NCI-H1048 (cell line): ENCODE data around the gene HLA-DRB5.
"Not testable (repeated sequence)": the region's sequence is repeated elsewhere in the genome, so short reads cannot be mapped to it uniquely, and the experiment has no call there.

Experiments
- DNase-seq: peaks from one replicate; lab custom pipeline; 2025; lab: John Stamatoyannopoulos, UW

Gene HLA-DRB5

DNA sequence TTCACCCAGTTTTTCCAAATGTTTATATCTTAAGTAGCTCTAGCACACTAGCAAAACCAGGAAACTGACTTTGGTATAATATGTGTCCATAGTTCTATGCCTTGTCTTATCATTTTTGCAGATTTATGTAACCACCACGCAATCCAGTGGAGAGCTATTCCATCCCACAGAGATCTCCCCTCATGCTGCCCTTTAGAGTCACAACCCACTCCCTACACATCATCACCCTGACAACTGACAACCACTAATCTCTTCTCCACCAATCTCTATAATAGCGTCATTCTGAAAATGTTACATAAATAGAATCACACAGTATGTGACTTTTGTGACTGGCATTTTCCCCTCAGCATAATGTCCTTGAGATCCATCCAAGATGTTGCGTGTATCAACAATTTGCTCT lies 29.1 kb downstream of the HLA-DRB5 start:
- no peak for DNase-seq

DNA sequence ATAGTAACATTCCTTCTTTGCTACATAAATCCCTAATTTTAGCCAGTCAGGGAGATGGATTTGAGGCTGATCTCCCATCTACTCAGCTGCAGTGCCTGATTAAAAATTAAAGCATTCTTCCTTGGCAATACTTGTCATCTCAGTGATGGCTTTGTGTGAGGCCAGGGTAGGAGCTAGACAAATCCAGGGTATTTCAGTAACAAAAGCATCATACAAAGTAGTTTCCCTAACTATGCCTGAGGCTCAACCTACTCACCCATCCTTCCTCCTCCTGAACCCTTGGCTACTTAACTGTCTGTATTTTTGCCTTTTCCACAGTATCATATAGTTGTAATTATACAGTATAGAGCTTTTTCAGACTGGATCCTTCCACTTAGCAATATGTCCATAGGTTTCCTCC lies 37.7 kb downstream of the HLA-DRB5 start:
- DNase-seq, result no peak

DNA sequence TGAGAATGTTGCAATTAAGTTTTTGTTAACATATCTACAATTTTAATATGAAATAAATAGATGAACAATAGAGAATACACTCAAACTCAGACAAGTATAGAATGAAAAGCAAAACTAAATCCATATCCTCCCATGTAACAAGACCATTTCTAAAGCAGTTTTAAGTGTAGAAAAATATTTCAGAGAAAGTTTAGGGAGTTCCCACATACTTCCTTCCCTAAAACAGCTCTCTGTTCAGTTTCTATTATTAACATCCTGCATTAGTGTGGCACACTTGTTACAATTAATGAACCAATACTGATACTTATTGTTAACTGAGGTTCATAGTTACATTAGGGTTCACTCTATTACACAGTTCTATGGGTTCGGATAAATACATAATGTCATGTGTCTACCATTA lies 38.4 kb downstream of the HLA-DRB5 start:
- no peak for DNase-seq

DNA sequence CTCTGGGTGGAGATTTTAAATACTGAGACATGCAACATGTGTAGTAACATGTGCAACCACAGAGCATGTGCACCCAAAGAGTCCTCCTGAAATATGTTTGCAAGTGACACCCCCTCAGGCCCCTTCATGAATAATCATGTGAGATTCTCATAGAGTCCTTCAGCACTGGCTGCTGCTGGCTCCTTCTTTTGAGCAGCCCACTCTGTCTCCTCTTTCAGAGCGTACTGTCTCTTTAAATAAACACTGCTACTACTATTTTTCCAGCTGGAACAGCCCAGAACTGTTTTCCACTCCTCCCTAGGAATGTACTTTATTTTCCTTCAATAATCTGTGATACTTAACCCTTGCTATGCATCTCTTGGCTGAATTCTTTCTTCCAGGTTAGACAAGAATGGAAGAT lies 42.0 kb downstream of the HLA-DRB5 start:
- DNase-seq, result no peak

DNA sequence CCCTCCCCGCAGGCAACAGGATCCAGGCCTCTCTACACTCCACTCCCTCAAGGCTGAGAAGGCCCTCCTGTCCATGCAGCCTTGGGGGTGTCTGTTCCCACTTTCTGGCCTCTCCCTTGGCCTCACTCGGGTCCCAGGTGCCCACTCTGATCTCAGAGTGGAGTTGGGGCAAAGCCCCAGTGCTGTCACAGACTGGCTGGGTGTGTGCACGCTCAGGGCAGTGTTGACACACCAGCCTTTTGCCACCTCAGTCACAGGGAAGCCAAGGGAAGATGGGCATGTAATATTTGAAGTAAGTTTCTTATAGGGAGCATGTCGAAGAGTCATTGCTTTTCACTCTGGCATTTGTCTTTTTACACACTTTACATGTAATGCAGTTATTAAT lies 45.5 kb downstream of the HLA-DRB5 start:
- DNase-seq, result no peak

DNA sequence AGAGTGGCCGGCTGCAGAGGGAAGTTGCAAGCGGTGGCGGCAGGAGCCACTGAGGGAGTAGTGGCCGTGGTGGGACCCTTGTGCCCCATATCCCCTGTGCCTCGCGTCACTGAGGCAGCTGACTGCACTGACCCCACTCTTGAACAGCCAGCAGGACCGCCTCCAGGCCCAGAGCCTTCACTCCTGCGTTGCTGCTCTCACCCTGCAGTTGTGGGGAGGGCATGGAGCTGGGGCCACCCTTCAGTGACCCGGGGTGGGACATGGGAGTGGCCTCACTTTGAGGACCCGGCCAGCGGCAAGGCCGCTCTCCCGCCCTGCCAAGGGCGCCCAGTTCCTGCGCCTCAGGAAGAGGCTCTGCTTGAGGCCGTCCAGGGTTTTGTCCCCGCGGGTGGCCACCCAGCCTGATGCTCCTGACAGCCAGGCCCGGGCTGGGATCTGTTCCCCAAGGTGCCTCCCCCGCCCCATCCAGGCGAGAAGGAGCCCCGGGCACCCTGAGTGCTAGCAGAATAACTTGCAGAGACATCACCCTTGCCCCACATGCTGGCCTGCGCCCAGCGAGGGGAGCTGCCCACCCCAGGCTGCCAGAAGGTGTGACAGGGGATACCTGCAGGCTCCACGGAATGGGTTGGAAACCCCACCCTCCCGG lies 46.0 kb downstream of the HLA-DRB5 start:
- no peak for DNase-seq

DNA sequence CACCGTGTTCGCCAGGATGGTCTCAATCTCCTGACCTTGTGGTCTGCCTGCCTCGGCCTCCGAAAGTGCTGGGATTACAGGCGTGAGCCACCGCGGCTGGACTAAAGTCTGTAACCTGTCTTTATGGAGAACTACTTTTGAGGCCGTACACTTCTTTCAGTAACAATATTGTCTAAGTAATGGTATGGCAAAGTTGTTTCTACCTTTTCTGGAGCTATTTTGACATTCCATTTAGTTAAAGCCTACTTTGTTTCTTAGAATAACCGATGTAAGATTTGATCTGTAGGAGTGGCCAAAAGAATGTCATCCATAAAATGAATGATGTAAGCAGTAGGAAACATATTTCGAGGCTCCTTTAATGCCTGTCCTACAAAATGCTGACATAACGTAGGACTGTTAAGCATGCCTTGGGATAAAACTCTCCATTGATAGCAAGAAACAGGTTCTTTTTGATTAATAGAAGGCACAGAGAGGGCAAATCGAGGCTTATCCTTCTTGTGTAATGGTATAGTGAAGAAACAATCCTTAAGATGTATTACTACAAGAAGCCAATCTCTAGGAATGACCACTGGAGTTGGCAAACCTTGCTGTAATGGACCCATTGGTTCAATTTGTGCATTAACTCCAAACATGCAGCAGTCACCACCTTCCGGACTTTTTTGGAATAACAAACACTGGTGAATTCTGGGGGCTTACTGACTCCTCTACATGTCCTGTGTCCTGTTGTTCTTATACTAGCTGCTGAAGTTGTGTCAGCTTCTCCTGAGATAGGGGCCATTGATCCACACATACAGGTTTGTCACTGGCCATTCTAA lies 54.5 kb downstream of the HLA-DRB5 start:
- DNase-seq, result no peak

DNA sequence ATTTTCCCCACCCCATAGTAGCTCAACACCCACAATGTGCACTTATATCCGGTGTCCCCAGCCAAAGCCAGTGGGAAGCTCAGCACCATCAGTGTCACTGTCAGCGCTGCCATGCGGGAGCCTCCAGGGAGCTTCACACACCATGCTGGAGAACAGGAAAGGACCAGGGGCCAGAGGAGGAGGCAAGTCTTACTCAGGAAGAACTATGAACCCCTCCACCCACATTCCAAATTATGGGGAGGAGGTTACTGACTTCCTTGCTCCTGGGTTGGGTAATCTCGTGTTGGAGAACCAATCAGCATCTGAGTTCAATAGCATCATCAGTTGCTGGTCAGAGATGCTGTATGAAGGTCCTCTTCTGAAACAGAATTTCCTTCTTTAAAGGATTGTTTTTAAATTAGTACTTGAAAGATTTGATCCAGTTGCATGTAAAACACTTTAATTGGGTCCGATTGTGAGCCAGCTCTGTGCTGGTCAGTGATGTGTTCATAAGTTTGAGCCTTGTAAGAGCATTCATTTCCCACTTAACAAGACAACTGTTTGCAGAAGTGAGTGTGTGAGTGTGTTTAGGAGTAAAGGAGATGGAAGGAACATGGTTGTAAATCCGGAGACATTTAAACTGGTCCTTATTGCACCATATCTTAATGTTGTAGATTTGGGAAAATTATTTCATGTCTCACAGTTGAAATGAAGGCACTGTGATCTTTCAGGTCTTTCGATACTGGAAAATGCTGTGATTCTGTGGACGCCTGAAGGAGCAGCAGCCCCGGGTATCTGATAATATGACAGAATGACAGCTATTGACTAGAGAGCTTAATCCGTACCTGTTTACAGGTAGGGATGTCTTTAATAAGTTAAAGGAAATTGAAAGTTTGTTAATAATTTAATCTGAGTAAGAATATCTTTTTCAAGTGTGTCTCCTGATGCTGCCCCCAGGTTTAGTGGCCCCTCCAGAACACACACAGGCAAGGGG lies 56.4 kb downstream of the HLA-DRB5 start:
- DNase-seq, result not testable (repeated sequence)

DNA sequence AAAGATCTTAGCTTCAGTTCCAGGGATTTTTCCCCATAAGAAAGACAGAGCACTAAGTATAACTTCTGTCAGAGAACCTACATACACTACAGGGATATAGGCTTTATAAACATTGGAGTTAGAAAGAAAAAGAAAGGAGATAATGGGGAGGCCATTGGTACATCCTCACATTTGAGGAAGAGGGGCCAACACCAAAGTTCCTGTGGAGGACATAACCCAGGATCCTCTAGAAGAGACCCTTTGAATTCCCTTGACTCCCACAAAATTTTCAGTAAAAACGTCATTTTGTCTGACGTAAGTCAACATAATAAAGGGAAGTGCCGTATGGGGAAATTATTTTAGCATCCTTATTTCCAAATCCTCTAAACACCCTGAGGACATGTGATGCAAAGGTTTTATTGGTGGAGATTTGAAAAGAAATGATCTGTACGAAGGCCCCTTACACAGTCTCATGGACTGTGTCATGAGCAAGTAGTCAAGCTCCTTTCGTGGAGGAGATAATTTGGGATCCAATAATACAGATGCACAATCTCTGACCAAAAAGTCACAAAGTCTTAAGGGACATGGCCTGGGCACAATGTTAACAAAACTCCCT lies 57.2 kb downstream of the HLA-DRB5 start:
- no peak for DNase-seq

DNA sequence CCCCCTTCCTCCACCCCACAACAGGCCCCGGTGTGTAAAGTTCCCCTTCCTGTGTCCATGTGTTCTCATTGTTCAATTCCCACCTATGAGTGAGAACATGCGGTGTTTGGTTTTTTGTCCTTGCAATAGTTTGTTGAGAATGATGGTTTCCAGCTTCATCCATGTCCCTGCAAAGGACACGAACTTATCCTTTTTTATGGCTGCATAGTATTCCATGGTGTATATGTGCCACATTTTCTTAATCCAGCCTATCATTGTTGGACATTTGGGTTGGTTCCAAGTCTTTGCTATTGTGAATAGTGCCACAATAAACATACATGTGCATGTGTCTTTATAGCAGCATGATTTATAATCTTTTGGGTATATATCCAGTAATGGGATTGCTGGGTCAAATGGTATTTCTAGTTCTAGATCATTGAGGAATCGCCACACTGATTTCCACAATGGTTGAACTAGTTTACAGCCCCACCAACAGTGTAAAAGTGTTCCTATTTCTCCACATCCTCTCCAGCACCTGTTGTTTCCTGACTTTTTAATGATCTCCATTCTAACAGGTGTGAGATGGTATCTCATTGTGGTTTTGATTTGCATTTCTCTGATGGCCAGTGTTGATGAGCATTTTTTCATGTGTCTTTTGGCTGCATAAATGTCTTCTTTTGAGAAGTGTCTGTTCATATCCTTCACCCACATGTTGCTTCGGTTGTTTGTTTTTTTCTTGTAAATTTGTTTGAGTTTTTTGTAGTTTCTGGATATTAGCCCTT lies 62.2 kb downstream of the HLA-DRB5 start:
- not testable (repeated sequence) for DNase-seq
